SK-N-SH (cell line): ENCODE results near the gene SIGLEC8.

Source experiments
- CTCF ChIP-seq: fragments of 200-600 bp; sonication (generic); IDR thresholded peaks from 2 replicates; pipeline ENCODE4 v1.6.1; 2017; ENCODE audit warnings: antibody characterized with exemption, mild to moderate bottlenecking, moderate library complexity
- EP300 ChIP-seq, 2 experiments: IDR thresholded peaks; 2 replicates each; pipeline versions ENCODE4 v1.4.0 to v1.6.1; 2012; ENCODE audit warnings: borderline replicate concordance in 1 of 2, low read depth in 1 of 2, low read length in 1 of 2
- FOSL2 ChIP-seq: IDR thresholded peaks from 2 replicates; pipeline ENCODE4 v1.4.0; 2012; ENCODE audit warnings: low read depth, mild to moderate bottlenecking, moderate library complexity, borderline replicate concordance
- GABPA ChIP-seq: IDR thresholded peaks from 2 replicates; pipeline ENCODE4 v1.4.0; 2012; ENCODE audit warnings: low read depth, mild to moderate bottlenecking
- IRF3 ChIP-seq: fragments of 150-350 bp; IDR thresholded peaks from 2 replicates; pipeline ENCODE4 v1.6.1; 2016; ENCODE audit warnings: mild to moderate bottlenecking, low read depth, low read length
- MEF2A ChIP-seq: IDR thresholded peaks from 2 replicates; pipeline ENCODE4 v1.4.0; 2012; ENCODE audit warnings: low read depth, borderline replicate concordance
- POLR2AphosphoS5 ChIP-seq: IDR thresholded peaks from 2 replicates; pipeline ENCODE4 v1.6.1; 2012; ENCODE audit warnings: low read depth, low read length
- REST ChIP-seq: IDR thresholded peaks from 2 replicates; pipeline ENCODE4 v1.6.1; 2012; ENCODE audit warnings: mild to moderate bottlenecking, low read depth, low read length, moderate library complexity
- RXRA ChIP-seq: IDR thresholded peaks from 2 replicates; pipeline ENCODE4 v1.4.0; 2012; ENCODE audit warnings: low read depth, mild to moderate bottlenecking, borderline replicate concordance
- TAF1 ChIP-seq: IDR thresholded peaks from 2 replicates; pipeline ENCODE4 v1.6.1; 2012; ENCODE audit warnings: low read depth, mild to moderate bottlenecking, low read length, moderate library complexity, borderline replicate concordance

- TF ChIP-seq CTCF (peak; percentile 93), GABPA (no peak), MEF2A (no peak), POLR2AphosphoS5 (no peak), REST (peak; percentile 100), EP300 (IDR thresholded peaks at IDR 0.05; ENCODE audit: borderline replicate concordance in 1 of 2, low read depth in 1 of 2, low read length in 1 of 2) (no peak), IRF3 (no peak), TAF1 (0 out of 2 replicates have a peak, but pooled peaks have one; percentile 10), RXRA (no peak), FOSL2 (no peak)
These were observed 36.2 kb downstream of the SIGLEC8 start for GRCh38 chr19:51422053-51422448.
